AG04450 (cell line): ENCODE measurements around the gene GCNT1. TPM values are rescaled to one million over a fixed set of nuclear protein-coding genes. Genes with fewer than 3 reads are reported as not detected.

Experiments
- CTCF ChIA-PET: fragments of 300-600, 350-600 bp; formaldehyde crosslinking; extraction: SDS; loops from one replicate; lab custom pipeline; 2022; ENCODE audit warnings: antibody characterized with exemption, inconsistent platforms; lab: Charles Lee
- POLR2A ChIA-PET: fragments of 350-600 bp; formaldehyde crosslinking; extraction: SDS; loops from one replicate; lab custom pipeline; 2021; ENCODE audit warnings: antibody characterized with exemption, inconsistent platforms; lab: Yijun Ruan, JAX
- DNase-seq: peaks from one replicate; pipeline ENCODE4 v3.0.0-alpha.2; 2011; ENCODE audit warnings: low read depth, low spot score
- H3K27ac ChIP-seq: one replicate; pipeline ENCODE4 v1.5.1; 2012; ENCODE audit warnings: low read depth, low read length, control low read depth
- H3K27me3 ChIP-seq: one replicate; pipeline ENCODE4 v1.6.0; 2012; ENCODE audit warnings: low read length; ENCODE audit not compliant: control insufficient read depth, insufficient read depth
- H3K4me3 ChIP-seq: 2 replicates; pipeline ENCODE4 v1.5.1; 2011; ENCODE audit warnings: mild to moderate bottlenecking, low read depth, low read length, control low read depth
- H3K9me3 ChIP-seq: 2 replicates; pipeline ENCODE4 v1.5.1; 2012; ENCODE audit warnings: low read length; ENCODE audit not compliant: control insufficient read depth, insufficient read depth
- CTCF ChIP-seq: IDR thresholded peaks from 2 replicates; pipeline ENCODE4 v1.5.1; 2011; ENCODE audit warnings: low read depth, low read length, control low read depth, inconsistent platforms
- polyA plus RNA-seq: library from polyadenylated mRNA; depleted of rRNA; stranded (reverse); fragments of >200 nt; gene quantifications from 2 replicates; pipeline ENCODE4 v1.2.3, GENCODE V29; 2011; rRNA removed

The GCNT1 gene
- polyA plus RNA-seq, 1 experiment = 6.9 TPM

- Histone ChIP-seq H3K9me3 (no peaks in the 10 kb centered on the region), H3K27ac (no peak overlapping the region), H3K27me3 (no peaks in the 10 kb centered on the region), H3K4me3 (no peak overlapping the region)
- CTCF ChIA-PET = no interaction called here
- POLR2A ChIA-PET = no interaction called here
- no peak for DNase-seq
- TF ChIP-seq CTCF = no peak
These were observed 94.7 kb downstream of the GCNT1 start for GRCh38 chr9:76553680-76554079.

Other genes starting within 250 kb of the GCNT1 start
- 20.3 and 29.2 TPM in 2 replicates for gene RFK, start 64.8 kb upstream of the GCNT1 start, polyA plus RNA-seq